SK-N-SH treated with all-trans-retinoic acid at 6 μM for 48 hours (cell line): ENCODE data around the gene MTERF1.

Experiments used
- ATAC-seq: fragments of 200-7000 bp; cut with Tn5 transposase; 3 replicates; pipeline ENCODE4 v1.9.1; 2020; ENCODE audit warnings: mild to moderate bottlenecking, moderate library complexity
- ARNTL ChIP-seq: fragments of 450-650 bp; formaldehyde crosslinking; IDR thresholded peaks from 2 replicates; pipeline ENCODE4 v1.5.0; 2020; ENCODE audit warnings: low read depth, mild to moderate bottlenecking, moderate library complexity, borderline replicate concordance
- BACH2 ChIP-seq: fragments of 250-450 bp; sonication (Bioruptor Pico); IDR thresholded peaks from 2 replicates; pipeline ENCODE4 v1.9.0; 2021; ENCODE audit warnings: mild to moderate bottlenecking, borderline replicate concordance
- CSDC2 ChIP-seq: fragments of 250-450 bp; sonication (Bioruptor Pico); IDR thresholded peaks from 2 replicates; pipeline ENCODE4 v1.5.0; 2020; ENCODE audit warnings: mild to moderate bottlenecking, moderate library complexity
- ESRRG ChIP-seq: fragments of 250-450 bp; sonication (Bioruptor Pico); IDR thresholded peaks from 2 replicates; pipeline ENCODE4 v1.6.1; 2021; ENCODE audit warnings: mild to moderate bottlenecking
- GLIS3 ChIP-seq: fragments of 250-450 bp; sonication (Bioruptor Pico); IDR thresholded peaks from 2 replicates; pipeline ENCODE4 v1.5.0; 2020; ENCODE audit warnings: mild to moderate bottlenecking, moderate library complexity
- ISL1 ChIP-seq: fragments of 250-450 bp; sonication (Bioruptor Pico); IDR thresholded peaks from 2 replicates; pipeline ENCODE4 v2.1.2; 2022; ENCODE audit warnings: mild to moderate bottlenecking, moderate library complexity
- OSR1 ChIP-seq: fragments of 250-450 bp; sonication (Bioruptor Pico); IDR thresholded peaks from 2 replicates; pipeline ENCODE4 v1.8.0; 2022; ENCODE audit warnings: moderate library complexity, mild to moderate bottlenecking, inconsistent platforms
- PPARA ChIP-seq: fragments of 250-450 bp; sonication (Bioruptor Pico); IDR thresholded peaks from 2 replicates; pipeline ENCODE4 v1.5.0; 2020; ENCODE audit warnings: mild to moderate bottlenecking, borderline replicate concordance
- RARB ChIP-seq: fragments of 250-450 bp; sonication (Bioruptor Pico); IDR thresholded peaks from 2 replicates; pipeline ENCODE4 v1.8.0; 2021; ENCODE audit warnings: mild to moderate bottlenecking, moderate library complexity
- SNAI2 ChIP-seq: fragments of 250-450 bp; sonication (Bioruptor Pico); IDR thresholded peaks from 2 replicates; pipeline ENCODE4 v1.5.0; 2020; ENCODE audit warnings: mild to moderate bottlenecking, moderate library complexity
- TCF4 ChIP-seq: fragments of 250-450 bp; sonication (Bioruptor Pico); IDR thresholded peaks from 2 replicates; pipeline ENCODE4 v1.8.0; 2021; ENCODE audit warnings: mild to moderate bottlenecking, moderate library complexity, borderline replicate concordance
- TOX ChIP-seq: fragments of 250-450 bp; sonication (Bioruptor Pico); IDR thresholded peaks from 2 replicates; pipeline ENCODE4 v1.8.0; 2021; ENCODE audit warnings: mild to moderate bottlenecking, moderate library complexity, borderline replicate concordance
- ZC3H10 ChIP-seq: fragments of 250-450 bp; sonication (Bioruptor Pico); IDR thresholded peaks from 2 replicates; pipeline ENCODE4 v1.5.1; 2021; ENCODE audit warnings: mild to moderate bottlenecking, moderate library complexity
- ZFP3 ChIP-seq: fragments of 250-450 bp; sonication (Bioruptor Pico); IDR thresholded peaks from 2 replicates; pipeline ENCODE4 v1.5.0; 2020; ENCODE audit warnings: mild to moderate bottlenecking, moderate library complexity
- ZFP30 ChIP-seq: fragments of 450-650 bp; formaldehyde crosslinking; IDR thresholded peaks from 2 replicates; pipeline ENCODE4 v1.5.0; 2022; ENCODE audit warnings: mild to moderate bottlenecking, moderate library complexity
- ZNF565 ChIP-seq: fragments of 450-650 bp; formaldehyde crosslinking; conservative IDR thresholded peaks from 2 replicates; pipeline ENCODE4 v1.5.0; 2020; ENCODE audit warnings: low read depth, mild to moderate bottlenecking, moderate library complexity
- ZNF70 ChIP-seq: fragments of 450-650 bp; formaldehyde crosslinking; IDR thresholded peaks from 2 replicates; pipeline ENCODE4 v1.5.0; 2020; ENCODE audit warnings: mild to moderate bottlenecking, moderate library complexity
- ZNF8 ChIP-seq: fragments of 450-650 bp; formaldehyde crosslinking; IDR thresholded peaks from 2 replicates; pipeline ENCODE4 v1.5.0; 2020; ENCODE audit warnings: mild to moderate bottlenecking, moderate library complexity
- TF ChIP-seq, protein P1 (sequence below): fragments of 250-450 bp; sonication (Bioruptor Pico); IDR thresholded peaks from 2 replicates; pipeline ENCODE4 v1.8.0; 2020; ENCODE audit warnings: mild to moderate bottlenecking, moderate library complexity, borderline replicate concordance
- TF ChIP-seq, protein P2 (sequence below): fragments of 250-450 bp; sonication (Bioruptor Pico); IDR thresholded peaks from 2 replicates; pipeline ENCODE4 v1.5.0; 2020; ENCODE audit warnings: mild to moderate bottlenecking, moderate library complexity
- TF ChIP-seq, protein P3 (sequence below): fragments of 250-450 bp; sonication (Bioruptor Pico); IDR thresholded peaks from 2 replicates; pipeline ENCODE4 v1.5.1; 2021; ENCODE audit warnings: mild to moderate bottlenecking, moderate library complexity
- TF ChIP-seq, protein P4 (sequence below): fragments of 250-450 bp; sonication (Bioruptor Pico); IDR thresholded peaks from 2 replicates; pipeline ENCODE4 v1.8.0; 2021; ENCODE audit warnings: low read depth, mild to moderate bottlenecking, moderate library complexity, borderline replicate concordance
- TF ChIP-seq, protein P5 (sequence below): fragments of 250-450 bp; sonication (Bioruptor Pico); IDR thresholded peaks from 2 replicates; pipeline ENCODE4 v1.5.1; 2020; ENCODE audit warnings: low read depth, mild to moderate bottlenecking, moderate library complexity

Gene MTERF1

DNA sequence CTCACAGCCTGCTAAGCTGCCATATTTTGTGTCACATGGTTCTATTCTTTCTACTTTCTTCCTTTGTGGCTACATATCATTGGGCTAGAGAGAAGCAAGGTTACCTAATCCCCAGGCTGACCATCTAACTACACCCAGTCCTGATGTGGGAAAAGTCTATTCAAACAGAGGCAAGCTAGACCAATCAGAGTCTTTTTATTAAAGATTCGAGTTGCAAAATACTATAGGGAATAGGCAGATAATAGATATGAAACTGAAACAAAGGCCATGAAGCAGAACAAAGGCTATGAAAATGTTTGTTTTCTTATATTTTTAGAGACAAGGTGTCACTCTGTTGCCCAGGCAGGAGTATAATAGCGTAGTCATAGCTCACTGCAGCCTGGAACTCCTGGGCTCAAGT, 36.7 kb downstream of the MTERF1 start (continued):
- TF ChIP-seq, protein P1, sequence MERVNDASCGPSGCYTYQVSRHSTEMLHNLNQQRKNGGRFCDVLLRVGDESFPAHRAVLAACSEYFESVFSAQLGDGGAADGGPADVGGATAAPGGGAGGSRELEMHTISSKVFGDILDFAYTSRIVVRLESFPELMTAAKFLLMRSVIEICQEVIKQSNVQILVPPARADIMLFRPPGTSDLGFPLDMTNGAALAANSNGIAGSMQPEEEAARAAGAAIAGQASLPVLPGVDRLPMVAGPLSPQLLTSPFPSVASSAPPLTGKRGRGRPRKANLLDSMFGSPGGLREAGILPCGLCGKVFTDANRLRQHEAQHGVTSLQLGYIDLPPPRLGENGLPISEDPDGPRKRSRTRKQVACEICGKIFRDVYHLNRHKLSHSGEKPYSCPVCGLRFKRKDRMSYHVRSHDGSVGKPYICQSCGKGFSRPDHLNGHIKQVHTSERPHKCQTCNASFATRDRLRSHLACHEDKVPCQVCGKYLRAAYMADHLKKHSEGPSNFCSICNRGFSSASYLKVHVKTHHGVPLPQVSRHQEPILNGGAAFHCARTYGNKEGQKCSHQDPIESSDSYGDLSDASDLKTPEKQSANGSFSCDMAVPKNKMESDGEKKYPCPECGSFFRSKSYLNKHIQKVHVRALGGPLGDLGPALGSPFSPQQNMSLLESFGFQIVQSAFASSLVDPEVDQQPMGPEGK (CRISPR knock-in tag), result no peak
- no peak for TF ChIP-seq RARB (CRISPR knock-in tag)
- TF ChIP-seq PPARA (CRISPR knock-in tag), result no peak
- TF ChIP-seq BACH2 (CRISPR knock-in tag), result no peak

DNA sequence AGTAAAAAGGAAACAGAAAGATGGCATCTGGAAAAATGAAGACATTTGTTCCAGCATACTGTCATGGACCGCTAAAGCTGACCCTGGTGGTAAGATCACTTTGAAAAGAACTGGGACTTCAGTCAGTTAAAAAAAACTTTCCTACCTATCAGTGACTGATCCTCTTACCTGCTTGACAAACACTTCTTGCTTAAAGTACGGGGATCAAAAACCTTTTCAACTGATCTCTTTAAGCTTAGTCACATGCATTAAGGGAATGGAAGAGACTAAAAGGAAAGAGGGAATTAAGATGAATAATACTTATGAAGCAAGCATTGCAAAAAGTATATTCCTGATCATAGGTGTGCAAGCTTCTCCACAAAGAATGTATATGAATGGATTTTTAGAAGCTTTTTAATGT, 42.1 kb downstream of the MTERF1 start:
- ATAC-seq, result no peak
- TF ChIP-seq PPARA (CRISPR knock-in tag) (no peak), TOX (CRISPR knock-in tag) (no peak)
- TF ChIP-seq, protein P2, sequence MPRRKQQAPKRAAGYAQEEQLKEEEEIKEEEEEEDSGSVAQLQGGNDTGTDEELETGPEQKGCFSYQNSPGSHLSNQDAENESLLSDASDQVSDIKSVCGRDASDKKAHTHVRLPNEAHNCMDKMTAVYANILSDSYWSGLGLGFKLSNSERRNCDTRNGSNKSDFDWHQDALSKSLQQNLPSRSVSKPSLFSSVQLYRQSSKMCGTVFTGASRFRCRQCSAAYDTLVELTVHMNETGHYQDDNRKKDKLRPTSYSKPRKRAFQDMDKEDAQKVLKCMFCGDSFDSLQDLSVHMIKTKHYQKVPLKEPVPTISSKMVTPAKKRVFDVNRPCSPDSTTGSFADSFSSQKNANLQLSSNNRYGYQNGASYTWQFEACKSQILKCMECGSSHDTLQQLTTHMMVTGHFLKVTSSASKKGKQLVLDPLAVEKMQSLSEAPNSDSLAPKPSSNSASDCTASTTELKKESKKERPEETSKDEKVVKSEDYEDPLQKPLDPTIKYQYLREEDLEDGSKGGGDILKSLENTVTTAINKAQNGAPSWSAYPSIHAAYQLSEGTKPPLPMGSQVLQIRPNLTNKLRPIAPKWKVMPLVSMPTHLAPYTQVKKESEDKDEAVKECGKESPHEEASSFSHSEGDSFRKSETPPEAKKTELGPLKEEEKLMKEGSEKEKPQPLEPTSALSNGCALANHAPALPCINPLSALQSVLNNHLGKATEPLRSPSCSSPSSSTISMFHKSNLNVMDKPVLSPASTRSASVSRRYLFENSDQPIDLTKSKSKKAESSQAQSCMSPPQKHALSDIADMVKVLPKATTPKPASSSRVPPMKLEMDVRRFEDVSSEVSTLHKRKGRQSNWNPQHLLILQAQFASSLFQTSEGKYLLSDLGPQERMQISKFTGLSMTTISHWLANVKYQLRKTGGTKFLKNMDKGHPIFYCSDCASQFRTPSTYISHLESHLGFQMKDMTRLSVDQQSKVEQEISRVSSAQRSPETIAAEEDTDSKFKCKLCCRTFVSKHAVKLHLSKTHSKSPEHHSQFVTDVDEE (CRISPR knock-in tag), result no peak

DNA sequence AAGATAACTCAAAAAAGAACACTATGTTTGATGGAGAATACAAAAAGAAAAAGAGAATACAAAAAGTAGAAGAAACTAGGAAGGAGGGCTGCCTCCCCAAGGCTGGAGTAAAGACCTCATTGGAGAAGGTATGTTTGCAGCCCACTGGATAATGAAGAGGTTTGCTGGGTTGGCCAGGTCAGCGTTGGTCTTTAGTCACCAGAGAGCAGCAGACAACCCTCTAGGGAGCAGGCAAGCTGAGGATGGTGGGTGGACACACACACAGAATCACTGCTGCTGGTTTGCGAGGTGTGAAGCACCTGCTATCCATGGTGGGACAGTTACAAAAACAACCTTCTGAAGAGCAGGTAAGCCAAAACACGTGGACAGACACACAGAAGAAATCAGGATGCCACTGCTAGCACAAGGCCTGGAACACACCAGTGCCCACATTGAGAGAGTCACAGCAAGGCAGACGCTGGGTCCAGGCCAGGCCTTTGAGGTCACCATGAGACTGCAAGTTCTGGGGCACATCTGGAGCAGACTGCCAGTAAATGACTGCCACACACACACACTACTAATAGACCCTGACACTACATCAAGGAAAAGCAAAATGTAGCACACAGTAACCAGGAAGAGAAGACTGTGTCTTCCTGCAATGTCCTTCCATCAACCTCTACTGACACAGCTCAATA, 43.0 kb downstream of the MTERF1 start:
- no peak for TF ChIP-seq ESRRG (CRISPR knock-in tag)
- no peak for TF ChIP-seq ZNF565 (CRISPR knock-in tag)
- TF ChIP-seq TCF4 (CRISPR knock-in tag), result no peak
- no peak; the same call in 2 of the 3 replicates for ATAC-seq

DNA sequence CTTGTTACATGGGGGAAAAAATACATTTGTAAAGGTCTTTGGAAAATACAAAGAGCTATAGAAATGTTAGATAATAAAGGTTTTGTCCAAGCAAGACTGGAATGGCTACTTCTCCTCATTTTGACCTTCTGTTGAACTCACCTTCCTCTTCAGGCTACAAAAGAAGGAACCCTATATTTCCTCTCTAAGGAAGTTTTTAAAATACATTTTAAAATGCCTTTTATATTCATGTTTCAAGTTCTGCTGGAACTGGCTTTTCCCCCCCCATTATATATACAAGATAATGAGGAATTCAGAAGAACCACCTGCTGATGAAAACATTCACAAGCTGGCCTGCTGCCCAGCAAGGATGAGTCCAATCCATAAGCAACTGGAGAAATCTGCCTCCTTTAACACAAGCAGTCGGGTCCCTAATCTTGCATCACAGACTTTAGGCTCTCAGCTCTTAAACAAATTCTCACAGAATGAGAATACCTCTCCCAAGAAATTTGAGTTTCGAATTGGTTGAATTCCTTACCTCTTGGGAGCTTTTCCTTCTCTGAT, 44.6 kb downstream of the MTERF1 start:
- TF ChIP-seq SNAI2 (CRISPR knock-in tag), result no peak
- no peak for TF ChIP-seq RARB (CRISPR knock-in tag)
- TF ChIP-seq, protein P3, sequence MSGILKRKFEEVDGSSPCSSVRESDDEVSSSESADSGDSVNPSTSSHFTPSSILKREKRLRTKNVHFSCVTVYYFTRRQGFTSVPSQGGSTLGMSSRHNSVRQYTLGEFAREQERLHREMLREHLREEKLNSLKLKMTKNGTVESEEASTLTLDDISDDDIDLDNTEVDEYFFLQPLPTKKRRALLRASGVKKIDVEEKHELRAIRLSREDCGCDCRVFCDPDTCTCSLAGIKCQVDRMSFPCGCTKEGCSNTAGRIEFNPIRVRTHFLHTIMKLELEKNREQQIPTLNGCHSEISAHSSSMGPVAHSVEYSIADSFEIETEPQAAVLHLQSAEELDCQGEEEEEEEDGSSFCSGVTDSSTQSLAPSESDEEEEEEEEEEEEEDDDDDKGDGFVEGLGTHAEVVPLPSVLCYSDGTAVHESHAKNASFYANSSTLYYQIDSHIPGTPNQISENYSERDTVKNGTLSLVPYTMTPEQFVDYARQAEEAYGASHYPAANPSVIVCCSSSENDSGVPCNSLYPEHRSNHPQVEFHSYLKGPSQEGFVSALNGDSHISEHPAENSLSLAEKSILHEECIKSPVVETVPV (CRISPR knock-in tag), result no peak
- TF ChIP-seq TCF4 (CRISPR knock-in tag), result no peak
- TF ChIP-seq PPARA (CRISPR knock-in tag), result no peak
- no peak for TF ChIP-seq ZFP30
- TF ChIP-seq, protein P4, sequence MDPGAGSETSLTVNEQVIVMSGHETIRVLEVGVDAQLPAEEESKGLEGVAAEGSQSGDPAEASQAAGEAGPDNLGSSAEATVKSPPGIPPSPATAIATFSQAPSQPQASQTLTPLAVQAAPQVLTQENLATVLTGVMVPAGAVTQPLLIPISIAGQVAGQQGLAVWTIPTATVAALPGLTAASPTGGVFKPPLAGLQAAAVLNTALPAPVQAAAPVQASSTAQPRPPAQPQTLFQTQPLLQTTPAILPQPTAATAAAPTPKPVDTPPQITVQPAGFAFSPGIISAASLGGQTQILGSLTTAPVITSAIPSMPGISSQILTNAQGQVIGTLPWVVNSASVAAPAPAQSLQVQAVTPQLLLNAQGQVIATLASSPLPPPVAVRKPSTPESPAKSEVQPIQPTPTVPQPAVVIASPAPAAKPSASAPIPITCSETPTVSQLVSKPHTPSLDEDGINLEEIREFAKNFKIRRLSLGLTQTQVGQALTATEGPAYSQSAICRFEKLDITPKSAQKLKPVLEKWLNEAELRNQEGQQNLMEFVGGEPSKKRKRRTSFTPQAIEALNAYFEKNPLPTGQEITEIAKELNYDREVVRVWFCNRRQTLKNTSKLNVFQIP (CRISPR knock-in tag), result no peak
- no peak for TF ChIP-seq ZFP3 (CRISPR knock-in tag)
- no peak for TF ChIP-seq GLIS3 (CRISPR knock-in tag)
- no peak for TF ChIP-seq ARNTL (CRISPR knock-in tag)
- no peak for TF ChIP-seq ESRRG (CRISPR knock-in tag)
- no peak for TF ChIP-seq ZC3H10 (CRISPR knock-in tag)
- no peak for TF ChIP-seq ZNF565 (CRISPR knock-in tag)
- TF ChIP-seq, protein P2 (CRISPR knock-in tag), result no peak
- TF ChIP-seq ISL1 (CRISPR knock-in tag), result no peak
- no peak for TF ChIP-seq OSR1 (CRISPR knock-in tag)
- TF ChIP-seq ZNF8 (CRISPR knock-in tag), result no peak
- TF ChIP-seq, protein P5, sequence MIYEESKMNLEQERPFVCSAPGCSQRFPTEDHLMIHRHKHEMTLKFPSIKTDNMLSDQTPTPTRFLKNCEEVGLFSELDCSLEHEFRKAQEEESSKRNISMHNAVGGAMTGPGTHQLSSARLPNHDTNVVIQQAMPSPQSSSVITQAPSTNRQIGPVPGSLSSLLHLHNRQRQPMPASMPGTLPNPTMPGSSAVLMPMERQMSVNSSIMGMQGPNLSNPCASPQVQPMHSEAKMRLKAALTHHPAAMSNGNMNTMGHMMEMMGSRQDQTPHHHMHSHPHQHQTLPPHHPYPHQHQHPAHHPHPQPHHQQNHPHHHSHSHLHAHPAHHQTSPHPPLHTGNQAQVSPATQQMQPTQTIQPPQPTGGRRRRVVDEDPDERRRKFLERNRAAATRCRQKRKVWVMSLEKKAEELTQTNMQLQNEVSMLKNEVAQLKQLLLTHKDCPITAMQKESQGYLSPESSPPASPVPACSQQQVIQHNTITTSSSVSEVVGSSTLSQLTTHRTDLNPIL (CRISPR knock-in tag), result no peak
- no peak for TF ChIP-seq ZNF70 (CRISPR knock-in tag)
- TF ChIP-seq CSDC2 (CRISPR knock-in tag), result no peak
- ATAC-seq, result no peak
